HS-5 (cell line): ENCODE results near the gene TMPRSS11E.
"Not testable (repeated sequence)": the region's sequence is repeated elsewhere in the genome, so short reads cannot be mapped to it uniquely, and the experiment has no call there.

Source experiments
- DNase-seq: peaks from one replicate; pipeline ENCODE4 v3.0.0-alpha.2; 2012; ENCODE audit warnings: low read depth

TMPRSS11E gene

DNA sequence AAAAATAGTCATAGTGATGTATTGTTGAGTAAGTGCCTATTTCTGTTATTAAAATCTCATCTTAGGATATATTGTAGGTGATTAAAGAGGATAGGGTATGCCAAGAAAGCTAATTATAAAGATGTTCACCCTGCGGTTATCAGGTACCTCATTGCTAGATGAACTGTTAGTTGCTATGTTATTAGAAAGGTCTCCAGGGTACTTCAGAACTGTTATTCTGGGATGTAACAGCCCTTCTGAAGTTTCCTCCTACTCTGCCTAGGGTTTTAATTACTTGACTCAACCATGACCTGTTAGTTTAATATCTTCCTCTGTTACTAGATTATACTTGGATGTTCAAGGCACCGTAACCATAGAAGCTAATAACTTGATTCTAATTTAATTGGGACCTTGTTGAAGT, 15.4 kb downstream of the TMPRSS11E start:
- DNase-seq, result no peak

DNA sequence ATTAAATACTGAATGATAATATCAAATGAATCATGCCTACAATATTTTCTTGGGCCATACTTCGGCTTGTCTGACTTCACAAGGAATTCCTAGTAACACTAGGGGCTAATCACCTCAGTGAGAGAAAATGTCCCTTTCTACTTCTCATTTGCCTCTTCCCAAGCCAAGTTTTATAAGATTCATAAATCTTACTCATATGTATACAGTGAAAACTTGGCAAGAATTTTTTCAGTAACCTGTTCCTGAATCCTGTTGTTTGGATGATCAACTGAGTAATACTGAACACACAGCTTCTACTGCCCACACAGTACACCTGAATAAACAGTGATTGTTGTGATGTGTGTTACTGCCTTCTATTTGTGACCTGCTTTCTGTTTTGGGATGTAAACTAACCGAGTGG, 16.5 kb downstream of the TMPRSS11E start:
- no peak for DNase-seq

GRCh38 chr4:68465058-68465457, 17.8 kb downstream of the TMPRSS11E start:
- DNase-seq, result no peak

DNA sequence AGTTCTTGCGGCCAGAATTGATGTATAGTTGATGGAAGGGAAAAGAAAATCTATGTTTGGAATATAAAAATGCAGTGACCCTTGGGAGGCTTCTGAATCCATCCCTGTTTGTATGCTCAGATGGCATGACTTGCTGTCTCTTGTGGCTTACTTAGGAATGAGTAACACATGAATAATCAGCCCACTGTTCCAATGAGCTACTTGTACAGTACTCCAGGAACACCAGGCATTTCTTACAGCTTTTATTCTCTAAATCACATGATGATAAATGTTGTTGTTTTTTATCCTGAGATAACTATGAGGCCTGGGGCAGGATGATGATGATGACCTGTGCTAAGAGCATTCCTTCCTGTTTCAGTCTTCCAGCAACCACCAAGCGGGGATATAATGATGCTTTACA, 18.9 kb downstream of the TMPRSS11E start:
- peak; percentile 72 for DNase-seq

DNA sequence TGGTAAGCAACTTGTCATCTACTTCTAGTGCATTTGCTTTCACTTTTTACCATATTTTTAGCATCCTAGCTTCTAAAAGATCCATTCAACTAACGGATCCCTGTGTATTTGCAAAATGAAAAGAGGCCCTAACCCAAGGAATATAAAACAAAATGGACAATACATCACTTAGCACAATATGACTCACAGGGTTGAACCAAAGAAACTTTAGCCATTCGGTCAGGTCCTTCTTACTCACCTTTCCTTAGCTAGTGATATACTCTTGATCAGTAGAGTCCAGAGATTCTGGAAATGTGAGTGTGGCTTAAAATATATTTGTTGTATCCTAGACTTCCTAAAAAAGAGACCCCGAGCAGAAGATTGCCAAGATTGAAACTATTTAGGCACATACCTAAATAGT, 19.5 kb downstream of the TMPRSS11E start:
- DNase-seq, result no peak

GRCh38 chr4:68469482-68469881, 22.2 kb downstream of the TMPRSS11E start:
- no peak for DNase-seq

DNA sequence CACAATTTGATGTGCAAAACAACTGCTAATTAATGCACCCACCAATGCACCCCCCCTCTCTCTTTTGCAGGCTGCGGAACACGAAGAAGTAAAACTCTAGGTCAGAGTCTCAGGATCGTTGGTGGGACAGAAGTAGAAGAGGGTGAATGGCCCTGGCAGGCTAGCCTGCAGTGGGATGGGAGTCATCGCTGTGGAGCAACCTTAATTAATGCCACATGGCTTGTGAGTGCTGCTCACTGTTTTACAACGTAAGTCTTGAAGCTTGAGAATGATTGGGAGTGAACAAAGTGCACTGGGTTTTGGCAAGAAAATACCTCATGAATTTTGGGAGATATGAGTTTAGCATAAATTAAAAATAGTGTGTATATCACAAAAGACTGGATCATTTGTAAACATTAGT, 28.9 kb downstream of the TMPRSS11E start:
- DNase-seq, result no peak

DNA sequence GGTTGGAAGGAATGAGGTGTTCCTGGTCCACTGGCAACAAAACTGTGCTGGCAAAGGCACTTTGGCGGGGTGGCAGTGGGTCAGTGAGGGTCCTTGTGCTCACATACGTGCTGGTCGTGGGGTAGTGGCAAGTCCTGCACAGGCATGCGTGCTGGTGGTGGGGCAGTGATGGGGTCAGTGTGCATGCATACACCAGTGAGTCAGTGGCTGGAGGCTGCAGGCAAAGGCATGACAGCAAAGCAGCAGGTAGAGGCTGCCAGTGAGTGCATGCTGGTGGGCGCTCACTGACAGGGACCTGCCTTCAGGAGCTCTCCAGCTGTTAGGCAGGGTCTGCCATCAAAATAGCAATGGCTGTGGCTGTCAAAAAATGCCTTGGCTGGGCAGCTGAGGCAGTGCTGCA, 42.1 kb downstream of the TMPRSS11E start:
- no peak for DNase-seq

DNA sequence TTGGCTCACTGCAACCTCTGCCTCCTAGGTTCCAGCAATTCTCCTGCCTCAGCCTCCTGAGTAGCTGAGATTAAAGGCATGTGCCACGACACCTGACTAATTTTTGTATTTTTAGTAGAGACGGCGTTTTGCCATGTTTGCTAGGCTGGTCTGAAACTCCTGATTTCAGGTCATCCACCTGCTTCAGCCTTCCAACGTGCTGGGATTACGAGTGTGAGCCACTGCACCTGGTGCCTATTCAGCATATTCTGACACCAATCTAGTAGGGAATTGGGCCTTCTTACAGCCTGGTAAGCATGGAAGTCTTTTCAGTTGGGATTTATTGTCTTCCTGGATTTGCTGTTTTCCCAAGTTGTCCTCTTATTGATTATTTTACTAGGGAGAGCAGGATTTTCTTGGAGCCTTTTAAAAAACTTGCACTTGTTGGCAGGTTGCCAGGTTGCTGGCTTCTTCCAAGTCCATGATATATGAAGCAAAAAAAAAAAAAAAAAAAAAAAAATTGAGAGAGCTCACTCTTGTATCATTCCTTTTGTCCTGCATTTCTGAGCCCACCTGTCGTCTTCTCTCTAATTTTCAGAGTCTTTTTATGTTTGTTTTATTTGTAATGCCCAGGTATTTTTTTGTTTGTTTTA, 43.7 kb downstream of the TMPRSS11E start:
- no peak for DNase-seq

DNA sequence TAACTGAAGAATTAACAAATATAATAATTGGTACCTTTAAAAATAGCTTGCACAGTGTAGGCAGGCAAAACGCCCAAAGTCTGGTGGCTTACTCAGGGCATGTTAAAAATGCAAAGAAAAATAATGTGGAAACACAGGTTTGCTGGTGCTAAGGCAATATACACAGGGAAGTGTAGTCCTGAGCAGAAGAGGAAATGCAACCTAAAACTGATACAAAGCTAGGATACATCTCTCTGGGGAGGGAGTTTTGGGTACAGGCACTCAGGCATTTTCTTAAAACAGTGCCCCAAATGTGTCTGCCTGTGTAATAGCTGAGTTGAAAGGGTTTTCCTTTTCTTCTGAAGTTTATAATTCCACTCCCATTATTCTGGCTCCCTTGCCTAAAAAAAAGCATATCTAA, 47.4 kb downstream of the TMPRSS11E start:
- DNase-seq, result no peak

DNA sequence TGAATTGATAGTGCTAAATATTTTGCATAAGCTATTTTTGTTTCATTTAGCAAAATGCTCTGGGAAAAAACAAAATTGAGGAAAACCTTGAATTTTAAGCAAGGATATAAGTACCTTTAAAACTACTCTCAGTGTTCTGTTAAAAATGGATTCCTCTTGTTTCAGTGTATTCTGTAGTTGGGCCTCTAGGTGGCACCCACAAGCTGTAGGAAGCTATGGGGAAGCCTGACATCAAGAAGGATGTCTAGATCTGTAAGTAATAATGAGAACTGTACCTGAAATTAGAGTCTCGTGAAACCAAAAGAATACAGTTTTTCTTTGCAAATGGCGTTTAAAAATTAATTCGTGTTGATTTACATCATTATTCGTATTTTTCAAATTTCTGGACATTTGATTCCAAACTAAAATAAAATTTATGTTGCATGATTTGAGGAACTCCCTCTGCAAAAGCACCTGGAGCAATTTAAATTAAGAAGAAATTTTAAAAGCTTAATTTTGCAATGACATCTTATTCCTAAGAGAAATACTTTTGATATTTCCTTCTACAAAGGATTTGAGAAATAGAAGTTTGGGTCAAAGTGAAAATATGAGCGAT, 51.2 kb downstream of the TMPRSS11E start:
- peak; percentile 23 for DNase-seq

DNA sequence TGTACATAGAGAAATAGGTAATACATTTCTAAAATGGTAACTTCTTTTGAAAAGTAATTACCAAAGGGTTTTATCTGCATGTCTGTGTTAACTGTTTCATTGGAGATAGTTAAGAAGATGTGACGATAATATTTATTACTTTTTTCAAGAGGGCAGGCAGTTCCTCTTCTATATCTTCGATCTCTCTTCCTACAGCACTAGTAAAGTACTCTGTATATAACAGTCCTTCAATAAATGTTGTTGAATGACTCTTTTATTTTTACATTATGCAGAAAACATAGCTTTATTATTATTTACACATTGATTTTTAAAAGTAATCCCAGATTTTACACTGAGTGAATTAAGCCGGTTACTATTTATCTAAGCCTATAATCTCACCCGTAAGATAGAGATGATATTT, 51.8 kb downstream of the TMPRSS11E start:
- no peak for DNase-seq

DNA sequence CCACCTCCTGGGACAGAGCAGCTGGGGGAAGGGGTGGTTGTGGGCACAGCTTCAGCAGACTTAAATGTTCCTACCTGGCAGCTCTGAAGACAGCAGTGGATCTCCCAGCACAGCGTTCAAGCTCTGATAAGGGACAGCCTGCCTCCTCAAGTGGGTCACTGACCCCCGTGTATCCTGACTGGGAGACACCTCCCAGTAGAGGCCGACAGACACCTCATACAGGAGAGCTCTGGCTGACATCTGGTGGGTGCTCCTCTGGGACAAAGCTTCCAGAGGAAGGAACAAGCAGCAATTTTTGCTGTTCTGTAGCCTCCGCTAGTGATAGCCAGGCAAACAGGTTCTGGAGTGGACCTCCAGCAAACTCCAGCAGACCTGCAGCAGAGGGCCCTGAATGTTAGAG, 56.2 kb downstream of the TMPRSS11E start:
- not testable (repeated sequence) for DNase-seq

DNA sequence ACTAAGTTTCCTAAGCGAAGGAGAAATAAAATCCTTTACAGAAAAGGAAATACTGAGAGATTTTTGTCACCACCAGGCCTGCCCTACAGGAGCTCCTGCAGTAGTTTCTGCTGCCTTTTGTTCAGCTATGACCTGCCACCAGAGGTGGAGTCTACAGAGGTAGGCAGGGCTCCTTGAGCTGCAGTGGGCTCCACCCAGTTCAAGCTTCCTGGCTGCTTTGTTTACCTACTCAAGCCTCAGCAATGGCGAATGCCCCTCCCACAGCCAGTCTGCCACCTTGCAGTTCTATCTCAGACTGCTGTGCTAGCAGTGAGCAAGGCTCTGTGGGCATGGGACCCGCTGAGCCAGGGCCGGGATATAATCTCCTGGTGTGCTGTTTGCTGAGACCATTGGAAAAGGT, 57.6 kb downstream of the TMPRSS11E start:
- DNase-seq, result not testable (repeated sequence)

GRCh38 chr4:68505452-68505851, 58.2 kb downstream of the TMPRSS11E start:
- DNase-seq, result not testable (repeated sequence)

DNA sequence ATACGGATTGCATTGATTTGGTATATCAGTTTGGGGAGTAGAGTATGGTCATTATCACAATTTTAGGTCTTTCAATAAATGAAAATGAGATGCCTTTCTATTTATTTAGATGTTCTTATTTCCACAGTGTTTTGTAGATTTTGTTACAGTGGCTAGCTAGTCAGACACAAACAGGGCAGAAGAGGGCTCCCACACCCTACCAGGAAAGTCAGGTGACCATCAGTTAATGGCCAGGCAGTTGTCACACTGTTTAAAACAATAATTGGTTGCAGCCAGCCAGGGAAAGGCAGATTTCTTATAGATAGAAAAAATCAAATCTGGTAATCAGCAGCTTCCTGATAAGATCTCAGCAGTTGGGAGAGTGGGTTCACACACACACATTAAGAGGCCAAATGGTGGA, 71.6 kb downstream of the TMPRSS11E start:
- DNase-seq, result no peak

DNA sequence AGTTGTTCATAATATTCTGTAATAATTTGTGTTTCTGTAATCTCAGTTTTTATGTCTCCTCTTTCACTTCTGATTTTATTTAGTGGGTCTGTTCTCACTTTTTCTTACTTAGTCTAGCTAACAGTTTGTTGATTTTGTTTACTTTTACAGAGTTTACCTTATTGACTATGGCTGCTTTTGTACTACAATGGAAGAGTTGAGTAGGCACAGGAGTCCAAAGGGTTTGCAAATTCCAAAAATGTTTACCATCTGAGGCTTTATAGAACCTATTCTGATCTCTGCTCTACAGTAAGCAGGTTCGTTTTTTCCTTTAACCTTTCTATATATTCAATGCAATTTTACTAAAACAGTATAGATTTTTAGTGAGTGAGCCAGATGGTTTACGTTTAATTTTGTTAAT, 73.7 kb downstream of the TMPRSS11E start:
- no peak for DNase-seq

DNA sequence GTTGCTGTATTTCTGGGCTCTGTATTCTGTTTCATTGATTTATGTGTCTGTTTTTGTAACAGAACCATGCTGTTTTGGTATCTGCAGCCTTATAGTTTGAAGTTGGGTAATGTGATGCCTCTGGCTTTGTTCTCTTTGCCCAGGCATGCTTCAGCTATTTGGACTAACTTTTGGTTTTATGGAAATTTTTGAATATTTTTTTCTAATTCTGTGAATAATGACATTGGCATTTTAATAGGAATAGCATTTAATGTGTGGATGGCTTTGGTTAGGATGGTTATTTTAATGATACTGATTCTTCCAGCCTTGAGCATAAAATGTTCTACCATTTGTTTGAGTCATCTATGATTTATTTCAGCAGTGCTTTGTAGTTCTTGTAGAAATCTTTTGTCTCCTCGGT, 75.0 kb downstream of the TMPRSS11E start:
- DNase-seq, result not testable (repeated sequence)

DNA sequence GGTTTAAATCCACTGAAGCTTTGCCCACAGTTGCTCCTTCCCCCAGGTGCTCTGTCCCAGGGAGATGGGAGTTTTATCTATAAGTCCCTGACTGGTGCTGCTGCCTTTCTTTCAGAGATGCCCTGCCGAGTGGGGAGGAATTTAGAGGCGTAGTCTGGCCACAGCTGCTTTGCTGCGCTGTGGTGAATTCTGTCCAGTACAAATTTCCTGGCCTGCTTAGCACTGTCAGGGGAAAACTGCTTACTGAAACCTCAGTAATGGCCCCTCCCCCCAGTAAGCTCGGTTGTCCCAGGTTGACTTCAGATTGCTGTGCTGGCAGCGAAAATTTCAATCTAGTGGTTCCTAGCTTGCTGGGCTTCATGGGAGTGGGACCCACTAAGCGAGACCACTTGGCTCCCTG, 88.7 kb downstream of the TMPRSS11E start:
- no peak for DNase-seq

GRCh38 chr4:68536375-68536774, 89.1 kb downstream of the TMPRSS11E start:
- DNase-seq, result no peak

DNA sequence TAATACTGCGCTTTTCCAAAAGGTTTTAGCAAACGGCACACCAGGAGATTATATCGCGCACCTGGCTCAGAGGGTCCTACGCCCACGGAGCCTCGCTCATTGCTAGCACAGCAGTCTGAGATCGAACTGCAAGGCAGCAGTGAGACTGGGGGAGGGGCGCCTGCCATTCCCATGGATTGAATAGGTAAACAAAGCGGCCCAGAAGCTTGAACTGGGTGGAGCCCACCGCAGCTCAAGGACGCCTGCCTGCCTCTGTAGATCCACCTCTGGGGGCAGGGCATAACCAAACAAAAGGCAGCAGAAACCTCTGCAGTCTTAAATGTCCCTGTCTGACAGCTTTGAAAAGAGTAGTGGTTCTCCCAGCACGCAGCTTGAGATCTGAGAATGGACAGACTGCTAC, 95.5 kb downstream of the TMPRSS11E start:
- DNase-seq, result not testable (repeated sequence)
